C4-2B (cell line): ENCODE data around the gene C11orf86.

Source experiments
- H3K27ac ChIP-seq: fragments of 450-650 bp; 2 replicates; pipeline ENCODE4 v1.5.1; 2017
- ZFX ChIP-seq: fragments of 450-650 bp; IDR thresholded peaks from 2 replicates; pipeline ENCODE4 v1.6.1; 2017
- TF ChIP-seq, protein P1 (sequence below): fragments of 450-650 bp; conservative IDR thresholded peaks from 2 replicates; pipeline ENCODE4 v1.5.1; 2017; ENCODE audit warnings: mild to moderate bottlenecking

The C11orf86 gene

DNA sequence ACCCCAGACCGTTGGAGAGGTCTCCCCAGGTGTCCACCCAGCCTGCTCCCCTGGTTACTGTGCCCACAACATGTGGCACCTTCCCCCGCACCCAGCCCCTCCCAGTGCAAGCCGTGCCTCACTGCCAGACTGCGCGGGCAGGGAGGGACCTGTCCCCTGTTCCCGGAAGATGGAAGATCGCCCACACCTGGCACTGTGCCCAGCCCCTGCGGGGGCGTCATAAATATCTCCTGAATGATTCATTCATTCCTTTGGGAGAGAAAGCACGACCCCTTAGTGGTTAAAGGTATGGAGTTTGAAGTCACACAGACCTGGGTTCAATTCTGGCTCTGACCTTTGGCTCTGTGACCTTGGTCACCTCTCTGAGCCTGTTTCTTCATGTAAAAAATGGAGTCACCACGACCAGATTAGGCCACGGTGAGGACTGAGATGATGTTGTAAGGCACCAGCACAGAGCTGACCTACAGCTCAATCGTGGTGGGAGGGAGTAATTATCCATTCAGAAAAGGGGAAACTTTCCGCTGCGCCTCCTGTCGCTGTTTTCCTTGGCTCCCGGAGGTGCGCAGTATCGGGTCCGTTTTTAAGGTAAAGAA lies 47.3 kb downstream of the C11orf86 start:
- TF ChIP-seq, protein P1, sequence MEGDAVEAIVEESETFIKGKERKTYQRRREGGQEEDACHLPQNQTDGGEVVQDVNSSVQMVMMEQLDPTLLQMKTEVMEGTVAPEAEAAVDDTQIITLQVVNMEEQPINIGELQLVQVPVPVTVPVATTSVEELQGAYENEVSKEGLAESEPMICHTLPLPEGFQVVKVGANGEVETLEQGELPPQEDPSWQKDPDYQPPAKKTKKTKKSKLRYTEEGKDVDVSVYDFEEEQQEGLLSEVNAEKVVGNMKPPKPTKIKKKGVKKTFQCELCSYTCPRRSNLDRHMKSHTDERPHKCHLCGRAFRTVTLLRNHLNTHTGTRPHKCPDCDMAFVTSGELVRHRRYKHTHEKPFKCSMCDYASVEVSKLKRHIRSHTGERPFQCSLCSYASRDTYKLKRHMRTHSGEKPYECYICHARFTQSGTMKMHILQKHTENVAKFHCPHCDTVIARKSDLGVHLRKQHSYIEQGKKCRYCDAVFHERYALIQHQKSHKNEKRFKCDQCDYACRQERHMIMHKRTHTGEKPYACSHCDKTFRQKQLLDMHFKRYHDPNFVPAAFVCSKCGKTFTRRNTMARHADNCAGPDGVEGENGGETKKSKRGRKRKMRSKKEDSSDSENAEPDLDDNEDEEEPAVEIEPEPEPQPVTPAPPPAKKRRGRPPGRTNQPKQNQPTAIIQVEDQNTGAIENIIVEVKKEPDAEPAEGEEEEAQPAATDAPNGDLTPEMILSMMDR: no peak
- no peak for TF ChIP-seq ZFX
- no peak overlapping the region for H3K27ac ChIP-seq

DNA sequence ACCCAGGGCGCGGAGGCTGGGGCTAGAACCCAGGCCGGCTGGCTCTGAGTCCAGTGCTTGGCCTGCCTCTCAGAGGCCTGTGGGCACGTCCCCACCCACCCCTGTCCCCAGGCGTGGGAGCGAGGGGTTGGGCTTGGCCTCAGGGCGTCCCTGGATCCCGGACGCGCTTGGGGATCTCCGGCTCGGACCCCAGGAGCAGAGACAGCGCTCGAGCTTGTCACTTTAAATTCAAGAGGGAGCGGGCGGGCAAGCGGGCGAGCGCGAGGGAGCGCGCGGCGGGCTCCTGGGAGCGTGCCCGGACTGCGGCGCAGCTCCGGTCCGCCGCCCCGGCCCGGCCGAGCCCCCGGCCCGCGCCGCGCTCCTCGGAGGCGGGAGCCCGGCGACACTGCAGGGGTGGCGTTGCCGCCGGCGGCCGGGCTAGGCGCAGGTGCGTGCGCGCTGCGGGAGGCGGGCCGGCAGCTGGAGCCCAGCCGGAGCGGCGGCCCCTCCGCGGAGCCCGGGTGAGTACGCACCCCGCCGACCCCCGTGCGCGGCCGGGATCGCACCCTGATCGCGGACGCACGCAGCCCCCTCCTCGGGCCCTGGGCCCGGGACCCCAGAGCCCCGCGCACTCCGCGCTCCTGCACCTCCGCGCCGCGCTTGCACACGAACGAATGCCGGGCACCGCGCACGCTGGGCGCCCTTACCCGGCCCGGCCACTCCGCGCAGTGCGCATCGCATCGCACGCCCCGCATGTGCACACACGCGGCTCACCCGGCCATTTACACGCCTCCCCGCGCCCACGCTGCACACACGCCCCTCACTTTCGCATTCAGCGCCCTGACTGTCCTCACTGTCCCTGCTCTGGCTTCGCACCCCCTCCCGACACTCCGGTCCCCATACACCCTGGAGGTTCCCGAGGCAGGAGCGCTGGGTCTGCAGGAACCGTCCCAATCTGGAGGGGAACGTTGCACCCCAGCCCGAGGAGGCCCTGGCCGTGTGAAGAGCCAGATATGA lies 48.2 kb downstream of the C11orf86 start, which contains the start of gene SYT12:
Gene SYT12, plus strand, starts transcription at position 174 of the 996 bp plus-strand sequence. CDS start 7,011 bp downstream, outside the sequence.
- no peak within 1 kb of the TSS for H3K27ac ChIP-seq
- no peak for TF ChIP-seq ZFX
- TF ChIP-seq, protein P1: no peak

DNA sequence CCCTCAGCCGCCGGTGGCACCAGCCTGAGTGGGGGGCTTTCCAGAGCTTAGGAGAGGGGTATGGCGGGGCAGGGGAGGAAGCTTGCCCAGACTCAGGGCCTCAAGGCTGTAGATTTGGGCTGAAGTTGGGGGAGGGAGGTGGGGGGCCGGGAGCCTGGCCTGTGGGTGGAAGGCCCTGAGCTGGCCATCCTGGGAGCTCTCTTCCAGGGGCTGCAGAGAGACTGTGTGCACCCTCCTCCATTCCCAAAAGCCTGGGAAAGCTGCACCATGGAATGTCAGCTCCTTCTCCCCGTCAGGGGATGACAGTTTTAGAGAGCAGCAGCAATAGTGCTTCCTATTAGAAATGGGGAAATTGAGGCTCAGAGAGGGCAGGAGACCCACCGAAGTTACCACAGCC lies 48.9 kb downstream of the C11orf86 start:
- H3K27ac ChIP-seq: no peak overlapping the region
- TF ChIP-seq, protein P1: no peak

DNA sequence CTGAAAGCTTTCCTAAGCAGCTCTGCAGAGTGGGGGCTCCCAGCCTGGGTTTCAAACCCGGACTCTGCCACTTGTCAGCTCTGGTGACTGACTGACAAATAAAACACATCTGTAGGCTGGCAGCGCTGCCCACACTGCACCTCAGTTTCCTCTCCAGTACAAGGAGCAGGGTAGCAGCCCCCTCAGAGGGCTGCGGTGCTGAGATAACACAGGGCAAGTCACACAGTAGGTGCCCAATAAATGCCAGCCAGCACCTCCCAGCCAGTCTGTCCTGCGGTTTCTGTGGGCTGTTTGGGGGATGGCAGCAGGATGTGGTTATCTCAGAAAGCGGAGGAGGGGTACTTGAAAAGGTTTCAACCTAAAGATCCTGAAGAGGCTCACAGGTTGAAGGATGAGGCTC lies 49.3 kb downstream of the C11orf86 start:
- no peak for TF ChIP-seq ZFX
- TF ChIP-seq, protein P1: no peak
- H3K27ac ChIP-seq: no peak overlapping the region

DNA sequence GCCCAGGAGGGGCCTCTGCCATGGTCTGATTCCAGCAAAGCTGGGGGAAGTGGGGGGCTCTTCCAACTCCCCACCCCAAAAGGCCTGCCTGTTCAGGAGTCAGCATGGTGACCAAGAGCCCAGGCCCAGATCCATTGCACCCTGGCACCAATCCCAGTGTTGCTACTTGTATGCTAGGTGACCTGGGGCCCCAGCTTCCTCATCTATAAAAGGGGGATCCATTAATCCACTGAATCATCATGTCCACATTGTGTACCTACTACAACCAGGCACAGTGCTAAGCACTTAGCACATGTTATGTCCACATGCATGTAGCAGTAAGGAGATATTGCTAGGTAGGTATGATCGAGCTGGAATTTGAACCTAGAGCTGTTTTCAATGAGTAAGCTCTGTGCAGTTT lies 49.9 kb downstream of the C11orf86 start:
- H3K27ac ChIP-seq: no peak overlapping the region
- TF ChIP-seq, protein P1: no peak
- TF ChIP-seq ZFX: no peak

DNA sequence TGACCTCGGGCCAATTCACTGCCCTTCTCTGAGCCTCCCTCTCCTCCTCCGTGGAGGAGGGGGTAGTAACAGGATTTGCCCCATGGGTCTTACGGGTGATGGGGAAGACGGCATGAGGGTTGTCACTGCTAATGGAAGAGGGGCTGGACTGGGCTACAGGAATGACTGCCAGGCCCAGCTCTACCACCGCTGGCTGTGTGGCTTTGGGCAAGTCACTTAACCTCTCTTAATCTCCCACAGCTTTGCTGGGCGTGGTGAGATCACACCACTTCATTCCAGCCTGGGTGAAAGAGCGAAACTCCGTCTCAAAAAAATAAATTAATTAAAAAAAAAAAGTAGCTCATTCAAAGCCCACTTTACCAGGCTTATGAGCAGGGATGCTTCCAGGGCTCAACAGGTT lies 50.6 kb downstream of the C11orf86 start:
- no peak overlapping the region for H3K27ac ChIP-seq
- TF ChIP-seq, protein P1: no peak
- no peak for TF ChIP-seq ZFX
